ENCODE results near the gene PHYHD1.

GRCh38 chr9:128927731-128928411 lies 7.1 kb downstream of the PHYHD1 start:
- TF ChIP-seq EZH2 (IDR thresholded peaks at IDR 0.05; ENCODE audit: borderline replicate concordance, low read depth, low read length, severe bottlenecking): no peak
- TF ChIP-seq POLR2A (IDR thresholded peaks at IDR 0.05; ENCODE audit: low read depth, low read length): no peak
